ENCODE data around the gene CARD14.

CARD14 gene

GRCh38 chr17:80214012-80214877, 44.4 kb downstream of the CARD14 start:
- Histone ChIP-seq H3K4me1 (ENCODE audit: control insufficient read depth in 2 of 2, insufficient read depth in 2 of 2, low read length in 2 of 2) (peaks cover 2 to 6% of the 10 kb centered on the region in 2 donors), H3K27ac (ENCODE audit: low read depth in 2 of 2, low read length in 2 of 2) (no peak overlapping the region), H3K9me3 (ENCODE audit: control insufficient read depth in 2 of 2, low read length in 2 of 2) (no peaks in the 10 kb centered on the region), H3K9ac (ENCODE audit: low read depth in 1 of 2, low read length in 2 of 2) (no peak overlapping the region), H3K36me3 (ENCODE audit: control insufficient read depth in 2 of 2, insufficient read depth in 2 of 2, low read length in 2 of 2) (peaks cover 32 to 55% of the 10 kb centered on the region in 2 donors), H3K27me3 (ENCODE audit: control insufficient read depth in 2 of 2, insufficient read depth in 2 of 2, low read length in 2 of 2) (no peaks in the 10 kb centered on the region), H3K4me3 (ENCODE audit: low read length in 2 of 2) (no peak overlapping the region)

GRCh38 chr17:80214878-80215210, 45.0 kb downstream of the CARD14 start:
- peaks cover 30 to 50% of the 10 kb centered on the region in 2 donors for H3K36me3 ChIP-seq (ENCODE audit: control insufficient read depth in 2 of 2, insufficient read depth in 2 of 2, low read length in 2 of 2)
- H3K27ac ChIP-seq (ENCODE audit: low read depth in 2 of 2, low read length in 2 of 2), result no peak overlapping the region
- H3K27me3 ChIP-seq (ENCODE audit: control insufficient read depth in 2 of 2, insufficient read depth in 2 of 2, low read length in 2 of 2), result no peaks in the 10 kb centered on the region
- no peaks in the 10 kb centered on the region for H3K9me3 ChIP-seq (ENCODE audit: control insufficient read depth in 2 of 2, low read length in 2 of 2)
- no peak overlapping the region for H3K4me3 ChIP-seq (ENCODE audit: low read length in 2 of 2)
- H3K9ac ChIP-seq (ENCODE audit: low read depth in 1 of 2, low read length in 2 of 2), result no peak overlapping the region
- peaks cover 6 to 11% of the 10 kb centered on the region in 2 donors for H3K4me1 ChIP-seq (ENCODE audit: control insufficient read depth in 2 of 2, insufficient read depth in 2 of 2, low read length in 2 of 2)

GRCh38 chr17:80216473-80217456, 46.9 kb downstream of the CARD14 start:
- no peaks in the 10 kb centered on the region for H3K9me3 ChIP-seq (ENCODE audit: control insufficient read depth in 2 of 2, low read length in 2 of 2)
- H3K36me3 ChIP-seq (ENCODE audit: control insufficient read depth in 2 of 2, insufficient read depth in 2 of 2, low read length in 2 of 2), result peaks cover 20 to 32% of the 10 kb centered on the region in 2 donors
- no peaks in the 10 kb centered on the region for H3K27me3 ChIP-seq (ENCODE audit: control insufficient read depth in 2 of 2, insufficient read depth in 2 of 2, low read length in 2 of 2)
- no peak overlapping the region for H3K27ac ChIP-seq (ENCODE audit: low read depth in 2 of 2, low read length in 2 of 2)
- H3K4me3 ChIP-seq (ENCODE audit: low read length in 2 of 2), result no peak overlapping the region
- H3K9ac ChIP-seq (ENCODE audit: low read depth in 1 of 2, low read length in 2 of 2), result no peak overlapping the region
- H3K4me1 ChIP-seq (ENCODE audit: control insufficient read depth in 2 of 2, insufficient read depth in 2 of 2, low read length in 2 of 2), result peaks cover 14% of the 10 kb centered on the region in 2 donors

GRCh38 chr17:80217703-80218362, 48.0 kb downstream of the CARD14 start:
- no peak overlapping the region for H3K27ac ChIP-seq (ENCODE audit: low read depth in 2 of 2, low read length in 2 of 2)
- peaks cover 14% of the 10 kb centered on the region in 2 donors for H3K4me1 ChIP-seq (ENCODE audit: control insufficient read depth in 2 of 2, insufficient read depth in 2 of 2, low read length in 2 of 2)
- H3K36me3 ChIP-seq (ENCODE audit: control insufficient read depth in 2 of 2, insufficient read depth in 2 of 2, low read length in 2 of 2), result peaks cover 16 to 27% of the 10 kb centered on the region in 2 donors
- H3K9ac ChIP-seq (ENCODE audit: low read depth in 1 of 2, low read length in 2 of 2), result no peak overlapping the region
- no peaks in the 10 kb centered on the region for H3K9me3 ChIP-seq (ENCODE audit: control insufficient read depth in 2 of 2, low read length in 2 of 2)
- H3K4me3 ChIP-seq (ENCODE audit: low read length in 2 of 2), result no peak overlapping the region
- no peaks in the 10 kb centered on the region for H3K27me3 ChIP-seq (ENCODE audit: control insufficient read depth in 2 of 2, insufficient read depth in 2 of 2, low read length in 2 of 2)

GRCh38 chr17:80218391-80218790, 48.6 kb downstream of the CARD14 start:
- H3K4me3 ChIP-seq (ENCODE audit: low read length in 2 of 2), result no peak overlapping the region
- H3K9ac ChIP-seq (ENCODE audit: low read depth in 1 of 2, low read length in 2 of 2), result no peak overlapping the region
- no peaks in the 10 kb centered on the region for H3K9me3 ChIP-seq (ENCODE audit: control insufficient read depth in 2 of 2, low read length in 2 of 2)
- peaks cover 16 to 25% of the 10 kb centered on the region in 2 donors for H3K36me3 ChIP-seq (ENCODE audit: control insufficient read depth in 2 of 2, insufficient read depth in 2 of 2, low read length in 2 of 2)
- H3K27ac ChIP-seq (ENCODE audit: low read depth in 2 of 2, low read length in 2 of 2), result no peak overlapping the region
- H3K4me1 ChIP-seq (ENCODE audit: control insufficient read depth in 2 of 2, insufficient read depth in 2 of 2, low read length in 2 of 2), result peaks cover 14% of the 10 kb centered on the region in 2 donors
- no peaks in the 10 kb centered on the region for H3K27me3 ChIP-seq (ENCODE audit: control insufficient read depth in 2 of 2, insufficient read depth in 2 of 2, low read length in 2 of 2)

GRCh38 chr17:80219013-80219762, 49.4 kb downstream of the CARD14 start:
- H3K9ac ChIP-seq (ENCODE audit: low read depth in 1 of 2, low read length in 2 of 2), result peak overlapping the region; percentile 89 to 91
- no peaks in the 10 kb centered on the region for H3K27me3 ChIP-seq (ENCODE audit: control insufficient read depth in 2 of 2, insufficient read depth in 2 of 2, low read length in 2 of 2)
- peaks cover 16 to 22% of the 10 kb centered on the region in 2 donors for H3K36me3 ChIP-seq (ENCODE audit: control insufficient read depth in 2 of 2, insufficient read depth in 2 of 2, low read length in 2 of 2)
- peak overlapping the region; percentile 70 to 87 for H3K27ac ChIP-seq (ENCODE audit: low read depth in 2 of 2, low read length in 2 of 2)
- H3K4me3 ChIP-seq (ENCODE audit: low read length in 2 of 2), result peak overlapping the region; percentile 79 to 86
- no peaks in the 10 kb centered on the region for H3K9me3 ChIP-seq (ENCODE audit: control insufficient read depth in 2 of 2, low read length in 2 of 2)
- H3K4me1 ChIP-seq (ENCODE audit: control insufficient read depth in 2 of 2, insufficient read depth in 2 of 2, low read length in 2 of 2), result peaks cover 14% of the 10 kb centered on the region in 2 donors

GRCh38 chr17:80219763-80220053, 49.9 kb downstream of the CARD14 start:
- Histone ChIP-seq H3K9me3 (ENCODE audit: control insufficient read depth in 2 of 2, low read length in 2 of 2) (no peaks in the 10 kb centered on the region), H3K36me3 (ENCODE audit: control insufficient read depth in 2 of 2, insufficient read depth in 2 of 2, low read length in 2 of 2) (peaks cover 15 to 17% of the 10 kb centered on the region in 2 donors), H3K9ac (ENCODE audit: low read depth in 1 of 2, low read length in 2 of 2) (peak overlapping the region; percentile 89 to 91), H3K4me3 (ENCODE audit: low read length in 2 of 2) (peak overlapping the region; percentile 79 to 86), H3K27me3 (ENCODE audit: control insufficient read depth in 2 of 2, insufficient read depth in 2 of 2, low read length in 2 of 2) (no peaks in the 10 kb centered on the region), H3K27ac (ENCODE audit: low read depth in 2 of 2, low read length in 2 of 2) (peak overlapping the region; percentile 70 to 87), H3K4me1 (ENCODE audit: control insufficient read depth in 2 of 2, insufficient read depth in 2 of 2, low read length in 2 of 2) (peaks cover 14% of the 10 kb centered on the region in 2 donors)

GRCh38 chr17:80220054-80220735, 50.4 kb downstream of the CARD14 start, which contains the start of the genes SGSH and SLC26A11:
TSS of gene SGSH (minus strand) at chr17:80220333. CDS start at chr17:80220313, 20 bp downstream.
TSS of gene SLC26A11 (plus strand) at chr17:80220427. CDS start at chr17:80221561, 1,134 bp downstream.
- peaks cover 13 to 15% of the 10 kb centered on the region in 2 donors for H3K36me3 ChIP-seq (ENCODE audit: control insufficient read depth in 2 of 2, insufficient read depth in 2 of 2, low read length in 2 of 2)
- H3K27ac ChIP-seq (ENCODE audit: low read depth in 2 of 2, low read length in 2 of 2), result peak within 1 kb of the TSS; percentile 70 to 87
- H3K4me3 ChIP-seq (ENCODE audit: low read length in 2 of 2), result peak within 1 kb of the TSS; percentile 79 to 86
- H3K27me3 ChIP-seq (ENCODE audit: control insufficient read depth in 2 of 2, insufficient read depth in 2 of 2, low read length in 2 of 2), result no peaks in the 10 kb centered on the region
- H3K9ac ChIP-seq (ENCODE audit: low read depth in 1 of 2, low read length in 2 of 2), result peak within 1 kb of the TSS; percentile 89 to 91
- H3K4me1 ChIP-seq (ENCODE audit: control insufficient read depth in 2 of 2, insufficient read depth in 2 of 2, low read length in 2 of 2), result peaks cover 14% of the 10 kb centered on the region in 2 donors
- no peaks in the 10 kb centered on the region for H3K9me3 ChIP-seq (ENCODE audit: control insufficient read depth in 2 of 2, low read length in 2 of 2)
